ENCODE measurements around the gene ARMH2.

Gene ARMH2

GRCh38 chr6:24778878-24779277 lies 19.8 kb downstream of the ARMH2 start:
- H3K4me3 ChIP-seq (ENCODE audit: low read depth, low read length), result no peak overlapping the region
- no peak overlapping the region for H3K27ac ChIP-seq
- DNase-seq, result no peak
- no peak for TF ChIP-seq CTCF (IDR thresholded peaks at IDR 0.05; ENCODE audit: low read depth, low read length, missing control alignments)
- no peaks in the 10 kb centered on the region for H3K27me3 ChIP-seq (replicated peaks)
- in situ Hi-C loops (cut with HindIII; ENCODE audit: low pct_ligation_motif_present, low sequenced_read_pairs), result no loop called here
- H3K36me3 ChIP-seq (replicated peaks), result peaks cover 5% of the 10 kb centered on the region

GRCh38 chr6:24778121-24778520 lies 20.6 kb downstream of the ARMH2 start:
- TF ChIP-seq CTCF (IDR thresholded peaks at IDR 0.05; ENCODE audit: low read depth, low read length, missing control alignments), result no peak
- in situ Hi-C loops (cut with HindIII; ENCODE audit: low pct_ligation_motif_present, low sequenced_read_pairs), result no loop called here
- no peak for DNase-seq
- Histone ChIP-seq H3K27me3 (replicated peaks) (no peaks in the 10 kb centered on the region), H3K27ac (no peak overlapping the region), H3K36me3 (replicated peaks) (peaks cover 5% of the 10 kb centered on the region), H3K4me3 (ENCODE audit: low read depth, low read length) (no peak overlapping the region)

- Histone ChIP-seq H3K4me3 (ENCODE audit: low read depth, low read length) (no peak overlapping the region), H3K27me3 (replicated peaks) (no peaks in the 10 kb centered on the region), H3K27ac (no peak overlapping the region), H3K36me3 (replicated peaks) (peaks cover 2% of the 10 kb centered on the region)
- TF ChIP-seq CTCF (IDR thresholded peaks at IDR 0.05; ENCODE audit: low read depth, low read length, missing control alignments), result no peak
- no peak for DNase-seq
- in situ Hi-C loops (cut with HindIII; ENCODE audit: low pct_ligation_motif_present, low sequenced_read_pairs), result no loop called here
Measured at GRCh38 chr6:24777227-24777626, 21.5 kb downstream of the ARMH2 start.

- Histone ChIP-seq H3K36me3 (replicated peaks) (no peaks in the 10 kb centered on the region), H3K4me3 (ENCODE audit: low read depth, low read length) (peak overlapping the region; percentile 100), H3K27ac (peak overlapping the region; percentile 81), H3K27me3 (replicated peaks) (no peaks in the 10 kb centered on the region)
- no peak for TF ChIP-seq CTCF (IDR thresholded peaks at IDR 0.05; ENCODE audit: low read depth, low read length, missing control alignments)
- peak; percentile 51 for DNase-seq
- in situ Hi-C loops (cut with HindIII; ENCODE audit: low pct_ligation_motif_present, low sequenced_read_pairs), result no loop called here
Measured at GRCh38 chr6:24775520-24776058, 23.1 kb downstream of the ARMH2 start.

- in situ Hi-C loops (cut with HindIII; ENCODE audit: low pct_ligation_motif_present, low sequenced_read_pairs), result no loop called here
- peak within 1 kb of the TSS; percentile 100 for H3K4me3 ChIP-seq (ENCODE audit: low read depth, low read length)
- TF ChIP-seq CTCF (IDR thresholded peaks at IDR 0.05; ENCODE audit: low read depth, low read length, missing control alignments), result no peak
- no peaks in the 10 kb centered on the region for H3K27me3 ChIP-seq (replicated peaks)
- peak; percentile 92 for DNase-seq
- H3K36me3 ChIP-seq (replicated peaks), result no peaks in the 10 kb centered on the region
- peak within 1 kb of the TSS; percentile 81 for H3K27ac ChIP-seq
Measured at GRCh38 chr6:24774696-24775519, 23.8 kb downstream of the ARMH2 start, which contains the start of gene GMNN. Gene GMNN, plus strand, starts transcription at chr6:24774937. Its CDS starts 2,310 bp downstream, at chr6:24777247.

Data from brain microvascular endothelial cell (primary cell).